GM23338 (cell line): ENCODE data around the gene OSBPL7. TPM values are rescaled to one million over a fixed set of nuclear protein-coding genes. Genes with fewer than 3 reads are reported as not detected.

Experiments
- ATAC-seq: fragments of 200-7000 bp; cut with Tn5 transposase; 3 replicates; pipeline ENCODE4 v1.9.1; 2020
- DNase-seq: peaks from one replicate; pipeline ENCODE4 v3.0.0-alpha.2; 2015; ENCODE audit warnings: low spot score
- H2AFZ ChIP-seq: fragments of 200-600 bp; sonication (generic); 2 replicates; pipeline ENCODE4 v1.8.0; 2016; ENCODE audit warnings: antibody characterized with exemption, mild to moderate bottlenecking, moderate library complexity
- H3F3A ChIP-seq: fragments of 200-600 bp; sonication (generic); replicated peaks from 2 replicates; pipeline ENCODE4 v1.8.0; 2017; ENCODE audit warnings: antibody characterized with exemption, mixed run types, low read depth
- H3K27ac ChIP-seq: fragments of 200-600 bp; sonication (generic); 2 replicates; pipeline ENCODE4 v1.6.1; 2016; ENCODE audit warnings: low read depth
- H3K27me3 ChIP-seq: fragments of 200-600 bp; sonication (generic); 2 replicates; pipeline ENCODE4 v1.8.0; 2016; ENCODE audit warnings: mild to moderate bottlenecking, mixed run types, moderate library complexity; ENCODE audit not compliant: insufficient read depth
- H3K36me3 ChIP-seq: fragments of 200-600 bp; sonication (generic); 2 replicates; pipeline ENCODE4 v1.8.0; 2016; ENCODE audit warnings: mild to moderate bottlenecking; ENCODE audit not compliant: insufficient read depth
- H3K4me1 ChIP-seq: fragments of 200-600 bp; sonication (generic); 2 replicates; pipeline ENCODE4 v1.8.0; 2016; ENCODE audit warnings: mild to moderate bottlenecking, moderate library complexity; ENCODE audit not compliant: insufficient read depth
- H3K4me2 ChIP-seq: fragments of 200-600 bp; sonication (generic); 2 replicates; pipeline ENCODE4 v1.7.1; 2017; ENCODE audit warnings: mixed run types
- H3K4me3 ChIP-seq: fragments of 200-600 bp; sonication (generic); 2 replicates; pipeline ENCODE4 v1.6.1; 2016; ENCODE audit warnings: mixed run types
- H3K79me2 ChIP-seq: fragments of 200-600 bp; sonication (generic); replicated peaks from 2 replicates; pipeline ENCODE4 v1.8.0; 2017; ENCODE audit warnings: mild to moderate bottlenecking; ENCODE audit not compliant: insufficient read depth
- H3K9me2 ChIP-seq: fragments of 200-600 bp; sonication (generic); 2 replicates; pipeline ENCODE4 v1.8.0; 2017; ENCODE audit not compliant: insufficient read depth
- H4K20me1 ChIP-seq: fragments of 200-600 bp; sonication (generic); replicated peaks from 2 replicates; pipeline ENCODE4 v1.8.0; 2017; ENCODE audit warnings: mild to moderate bottlenecking; ENCODE audit not compliant: insufficient read depth
- H3K27ac Mint-ChIP-seq: 2 replicates; pipeline ENCODE4 v1.8.0; 2020; ENCODE audit warnings: inconsistent platforms, mild to moderate bottlenecking, moderate library complexity, mixed read lengths
- H3K27me3 Mint-ChIP-seq: 3 replicates; pipeline ENCODE4 v1.8.0; 2022; ENCODE audit warnings: low read depth, mild to moderate bottlenecking, moderate library complexity, mixed read lengths, inconsistent platforms; ENCODE audit not compliant: insufficient read depth, poor library complexity
- H3K36me3 Mint-ChIP-seq: 3 replicates; pipeline ENCODE4 v1.8.0; 2021; ENCODE audit warnings: low read depth, mild to moderate bottlenecking, inconsistent platforms, moderate library complexity, mixed read lengths
- H3K4me1 Mint-ChIP-seq: 3 replicates; pipeline ENCODE4 v1.8.0; 2020; ENCODE audit warnings: mild to moderate bottlenecking, inconsistent platforms, mixed read lengths
- H3K4me3 Mint-ChIP-seq: 3 replicates; pipeline ENCODE4 v1.8.0; 2021; ENCODE audit warnings: moderate library complexity, mild to moderate bottlenecking, inconsistent platforms, mixed read lengths
- H3K9me3 Mint-ChIP-seq: 3 replicates; pipeline ENCODE4 v1.8.0; 2020; ENCODE audit warnings: moderate library complexity, mild to moderate bottlenecking, inconsistent platforms, mixed read lengths
- CREB1 ChIP-seq: fragments of 250-450 bp; sonication (Bioruptor Pico); IDR thresholded peaks from 2 replicates; pipeline ENCODE4 v1.5.0; 2020; ENCODE audit warnings: low read depth, mild to moderate bottlenecking, moderate library complexity
- EZH2 ChIP-seq: fragments of 200-600 bp; sonication (generic); IDR thresholded peaks from one replicate; pipeline ENCODE4 v1.8.0; 2017; ENCODE audit warnings: antibody characterized with exemption, mild to moderate bottlenecking, low read depth; ENCODE audit not compliant: unreplicated experiment
- EZH2phosphoT487 ChIP-seq: fragments of 200-600 bp; sonication (generic); IDR thresholded peaks from one replicate; pipeline ENCODE4 v1.8.1; 2018; ENCODE audit warnings: antibody characterized with exemption; ENCODE audit not compliant: unreplicated experiment
- JUNB ChIP-seq: IDR thresholded peaks from one replicate; pipeline ENCODE4 v1.6.1; 2016; ENCODE audit warnings: antibody characterized with exemption; ENCODE audit not compliant: unreplicated experiment
- NANOG ChIP-seq: IDR thresholded peaks from 2 replicates; pipeline ENCODE4 v1.6.1; 2016; ENCODE audit warnings: antibody characterized with exemption, borderline replicate concordance
- POLR2AphosphoS5 ChIP-seq: IDR thresholded peaks from 2 replicates; pipeline ENCODE4 v1.6.1; 2016; ENCODE audit warnings: antibody characterized with exemption, low read depth
- REST ChIP-seq: IDR thresholded peaks from one replicate; pipeline ENCODE4 v1.6.1; 2018; ENCODE audit warnings: antibody characterized with exemption; ENCODE audit not compliant: unreplicated experiment
- STAT1 ChIP-seq: IDR thresholded peaks from one replicate; pipeline ENCODE4 v1.6.1; 2016; ENCODE audit warnings: antibody characterized with exemption; ENCODE audit not compliant: unreplicated experiment
- ZNF114 ChIP-seq: fragments of 250-450 bp; sonication (Bioruptor Pico); IDR thresholded peaks from 2 replicates; pipeline ENCODE4 v1.5.0; 2020; ENCODE audit warnings: mild to moderate bottlenecking, moderate library complexity
- ZNF331 ChIP-seq: fragments of 250-450 bp; sonication (Bioruptor Pico); IDR thresholded peaks from 2 replicates; pipeline ENCODE4 v1.5.0; 2020; ENCODE audit warnings: low read depth, mild to moderate bottlenecking, moderate library complexity
- ZNF462 ChIP-seq: fragments of 250-450 bp; sonication (Bioruptor Pico); IDR thresholded peaks from 2 replicates; pipeline ENCODE4 v1.5.0; 2020; ENCODE audit warnings: mild to moderate bottlenecking, moderate library complexity
- polyA plus RNA-seq: library from polyadenylated mRNA; unstranded; fragments of >200 nt; fragmentation: Nextera tagmentation; extraction: Ambion mirVana; gene quantifications from 2 replicates; pipeline ENCODE4 v1.2.1, GENCODE V29; 2016
- total RNA-seq: library from RNA; depleted of rRNA; stranded (reverse); fragments of >200 nt; shearing (Covaris generic); gene quantifications from 2 replicates; pipeline ENCODE4 v1.2.3, GENCODE V29; 2014
- TF ChIP-seq, protein P1 (sequence below), 2 experiments: fragments of 200-600 bp in 1 of 2; sonication (generic) in 1 of 2; conservative IDR thresholded peaks; 2 replicates each; pipeline versions ENCODE4 v1.5.1 to v1.6.1; 2016 to 2017; ENCODE audit warnings: antibody characterized with exemption in 2 of 2, low read depth in 2 of 2, mild to moderate bottlenecking in 2 of 2, moderate library complexity in 1 of 2
- TF ChIP-seq, protein P2 (sequence below): IDR thresholded peaks from 2 replicates; pipeline ENCODE4 v1.6.1; 2016; ENCODE audit warnings: antibody characterized with exemption

OSBPL7 gene
- total and polyA plus RNA-seq, 2 experiments from 2014 or later = 3.4 to 8.1 TPM

DNA sequence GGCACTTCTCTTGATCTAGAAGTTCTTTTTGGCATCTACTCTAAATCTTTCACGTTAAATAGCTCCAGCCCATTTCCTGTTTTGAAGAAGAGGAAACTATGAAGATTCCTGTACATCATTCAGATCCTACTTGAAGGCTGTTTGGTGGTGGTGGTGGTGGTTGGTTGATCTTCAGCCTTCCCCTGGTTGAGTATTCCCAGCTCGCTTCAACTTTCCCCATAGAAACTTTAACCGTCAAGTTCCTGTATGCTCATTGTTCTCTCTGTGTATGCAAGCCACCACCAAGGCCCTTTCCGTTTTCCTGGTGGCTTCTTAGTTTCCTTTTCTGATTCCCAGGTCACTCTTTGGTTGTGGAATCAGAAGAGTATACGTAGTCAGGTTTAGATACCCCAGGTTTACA lies 13.2 kb upstream of the OSBPL7 start:
- DNase-seq (no peak), ATAC-seq (no peak)
- no peaks in the 10 kb centered on the region for H3K27me3 ChIP-seq
- H3K27ac Mint-ChIP-seq = no peak overlapping the region
- H3K27me3 Mint-ChIP-seq = peaks cover 22% of the 10 kb centered on the region
- peaks cover 3% of the 10 kb centered on the region; the same call in 1 of the 3 replicates for H3K36me3 Mint-ChIP-seq
- no peaks in the 10 kb centered on the region for H3K36me3 ChIP-seq
- no peak overlapping the region for H3K4me3 ChIP-seq
- no peak overlapping the region for H3K4me3 Mint-ChIP-seq
- no peaks in the 10 kb centered on the region for H3K9me2 ChIP-seq
- H3K27ac ChIP-seq = no peak overlapping the region
- H3K9me3 Mint-ChIP-seq = no peaks in the 10 kb centered on the region; the same call in 2 of the 3 replicates
- H3K4me1 Mint-ChIP-seq = peaks cover 8% of the 10 kb centered on the region
- TF ChIP-seq ZNF331 (no peak), EZH2 (no peak), REST (no peak), STAT1 (no peak), ZNF462 (CRISPR knock-in tag) (no peak), NANOG (no peak), POLR2AphosphoS5 (no peak), CREB1 (no peak), EZH2phosphoT487 (no peak), ZNF114 (no peak), JUNB (no peak)
- TF ChIP-seq, protein P1, sequence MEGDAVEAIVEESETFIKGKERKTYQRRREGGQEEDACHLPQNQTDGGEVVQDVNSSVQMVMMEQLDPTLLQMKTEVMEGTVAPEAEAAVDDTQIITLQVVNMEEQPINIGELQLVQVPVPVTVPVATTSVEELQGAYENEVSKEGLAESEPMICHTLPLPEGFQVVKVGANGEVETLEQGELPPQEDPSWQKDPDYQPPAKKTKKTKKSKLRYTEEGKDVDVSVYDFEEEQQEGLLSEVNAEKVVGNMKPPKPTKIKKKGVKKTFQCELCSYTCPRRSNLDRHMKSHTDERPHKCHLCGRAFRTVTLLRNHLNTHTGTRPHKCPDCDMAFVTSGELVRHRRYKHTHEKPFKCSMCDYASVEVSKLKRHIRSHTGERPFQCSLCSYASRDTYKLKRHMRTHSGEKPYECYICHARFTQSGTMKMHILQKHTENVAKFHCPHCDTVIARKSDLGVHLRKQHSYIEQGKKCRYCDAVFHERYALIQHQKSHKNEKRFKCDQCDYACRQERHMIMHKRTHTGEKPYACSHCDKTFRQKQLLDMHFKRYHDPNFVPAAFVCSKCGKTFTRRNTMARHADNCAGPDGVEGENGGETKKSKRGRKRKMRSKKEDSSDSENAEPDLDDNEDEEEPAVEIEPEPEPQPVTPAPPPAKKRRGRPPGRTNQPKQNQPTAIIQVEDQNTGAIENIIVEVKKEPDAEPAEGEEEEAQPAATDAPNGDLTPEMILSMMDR (conservative IDR thresholded peaks at IDR 0.05; ENCODE audit: low read depth in 2 of 2) = no peak
- TF ChIP-seq, protein P2, sequence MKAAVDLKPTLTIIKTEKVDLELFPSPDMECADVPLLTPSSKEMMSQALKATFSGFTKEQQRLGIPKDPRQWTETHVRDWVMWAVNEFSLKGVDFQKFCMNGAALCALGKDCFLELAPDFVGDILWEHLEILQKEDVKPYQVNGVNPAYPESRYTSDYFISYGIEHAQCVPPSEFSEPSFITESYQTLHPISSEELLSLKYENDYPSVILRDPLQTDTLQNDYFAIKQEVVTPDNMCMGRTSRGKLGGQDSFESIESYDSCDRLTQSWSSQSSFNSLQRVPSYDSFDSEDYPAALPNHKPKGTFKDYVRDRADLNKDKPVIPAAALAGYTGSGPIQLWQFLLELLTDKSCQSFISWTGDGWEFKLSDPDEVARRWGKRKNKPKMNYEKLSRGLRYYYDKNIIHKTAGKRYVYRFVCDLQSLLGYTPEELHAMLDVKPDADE = no peak
- H4K20me1 ChIP-seq = 0 out of 2 replicates have a peak, but pooled peaks cover under 1% of the 10 kb centered on the region
- H2AFZ ChIP-seq = no peak overlapping the region
- H3K4me2 ChIP-seq = no peak overlapping the region
- peaks cover 4% of the 10 kb centered on the region; the same call in 1 of the 2 replicates for H3F3A ChIP-seq
- peaks cover 12% of the 10 kb centered on the region; the same call in 1 of the 2 replicates for H3K4me1 ChIP-seq
- H3K79me2 ChIP-seq = peaks cover 11% of the 10 kb centered on the region
